Measurements from ENCODE around the gene BCDIN3D. TPM values are rescaled to one million over a fixed set of nuclear protein-coding genes. Genes with fewer than 3 reads are reported as not detected.

BCDIN3D gene
- total RNA-seq, 1 donor from 2014 or later = 2.2 TPM

- DNase-seq = no peak
Observed at GRCh38 chr12:49796606-49797448, 46.1 kb downstream of the BCDIN3D start.

- no peak for DNase-seq
Observed at GRCh38 chr12:49796155-49796554, 46.8 kb downstream of the BCDIN3D start.

- no peak for DNase-seq
Observed at GRCh38 chr12:49795654-49796105, 47.2 kb downstream of the BCDIN3D start.

GRCh38 chr12:49794811-49795653, 47.9 kb downstream of the BCDIN3D start:
- DNase-seq = no peak

GRCh38 chr12:49794021-49794420, 48.9 kb downstream of the BCDIN3D start:
- DNase-seq = no peak

GRCh38 chr12:49793620-49794019, 49.3 kb downstream of the BCDIN3D start:
- no peak for DNase-seq

- DNase-seq = no peak
Observed at GRCh38 chr12:49792976-49793580, 49.8 kb downstream of the BCDIN3D start.

GRCh38 chr12:49792181-49792970, 50.5 kb downstream of the BCDIN3D start:
- DNase-seq = no peak

- no peak for DNase-seq
Observed at GRCh38 chr12:49791700-49792099, 51.2 kb downstream of the BCDIN3D start.

- DNase-seq = no peak
Observed at GRCh38 chr12:49790741-49791555, 52.0 kb downstream of the BCDIN3D start.

- DNase-seq = no peak
Observed at GRCh38 chr12:49789992-49790391, 52.9 kb downstream of the BCDIN3D start.

- DNase-seq = no peak
Observed at GRCh38 chr12:49787672-49788071, 55.2 kb downstream of the BCDIN3D start.

Other genes with a start within 250 kb of the BCDIN3D start
- gene FAM186B, start 237.5 kb downstream of the BCDIN3D start, total RNA-seq = 0.59 TPM
- gene PRPF40B, start 219.5 kb downstream of the BCDIN3D start, total RNA-seq = 10.4 TPM
- gene FMNL3, start 135.7 kb downstream of the BCDIN3D start, total RNA-seq = 24.1 TPM
- 228 TPM for gene TMBIM6, start 101.5 kb downstream of the BCDIN3D start, total RNA-seq
- gene NCKAP5L, start 14.7 kb downstream of the BCDIN3D start, total RNA-seq = 9.7 TPM
- 0.99 TPM for gene FAIM2, start 60.8 kb upstream of the BCDIN3D start, total RNA-seq
- not detected for gene AQP2, start 107.6 kb upstream of the BCDIN3D start, total RNA-seq
- gene AQP5, start 118.8 kb upstream of the BCDIN3D start, total RNA-seq = 5.7 TPM
- 0.20 TPM for gene AQP6, start 129.8 kb upstream of the BCDIN3D start, total RNA-seq
- 32.4 TPM for gene RACGAP1, start 182.4 kb upstream of the BCDIN3D start, total RNA-seq
- gene ASIC1, start 214.5 kb upstream of the BCDIN3D start, total RNA-seq = 4.0 TPM
- gene SMARCD1, start 242.2 kb upstream of the BCDIN3D start, total RNA-seq = 25.9 TPM

Data from skin of body (tissue), 2 donors.